Measurements from ENCODE around the gene FAM184B.

The FAM184B gene

GRCh38 chr4:17773135-17773698 is 8.2 kb downstream of the FAM184B start:
- DNase-seq (ENCODE audit: low read depth), result no peak

GRCh38 chr4:17771284-17771908 is 10.0 kb downstream of the FAM184B start:
- DNase-seq (ENCODE audit: low read depth), result no peak

GRCh38 chr4:17770845-17771244 is 10.6 kb downstream of the FAM184B start:
- DNase-seq (ENCODE audit: low read depth), result no peak

- DNase-seq (ENCODE audit: low read depth), result no peak
Measured at GRCh38 chr4:17769406-17770174, 11.8 kb downstream of the FAM184B start.

GRCh38 chr4:17766826-17767458 is 14.5 kb downstream of the FAM184B start:
- no peak for DNase-seq (ENCODE audit: low read depth)

GRCh38 chr4:17765514-17766286 is 15.7 kb downstream of the FAM184B start:
- DNase-seq (ENCODE audit: low read depth), result no peak

GRCh38 chr4:17763931-17764330 is 17.5 kb downstream of the FAM184B start:
- DNase-seq (ENCODE audit: low read depth), result no peak

GRCh38 chr4:17763416-17763815 is 18.0 kb downstream of the FAM184B start:
- DNase-seq (ENCODE audit: low read depth), result no peak

GRCh38 chr4:17762726-17763125 is 18.7 kb downstream of the FAM184B start:
- no peak for DNase-seq (ENCODE audit: low read depth)

- DNase-seq (ENCODE audit: low read depth), result no peak
Measured at GRCh38 chr4:17761062-17761461, 20.4 kb downstream of the FAM184B start.

- DNase-seq (ENCODE audit: low read depth), result no peak
Measured at GRCh38 chr4:17760626-17761025, 20.8 kb downstream of the FAM184B start.

- DNase-seq (ENCODE audit: low read depth), result no peak
Measured at GRCh38 chr4:17758485-17758884, 22.9 kb downstream of the FAM184B start.

GRCh38 chr4:17757621-17758020 is 23.8 kb downstream of the FAM184B start:
- no peak for DNase-seq (ENCODE audit: low read depth)

GRCh38 chr4:17753646-17754045 is 27.8 kb downstream of the FAM184B start:
- DNase-seq (ENCODE audit: low read depth), result no peak

GRCh38 chr4:17740702-17741101 is 40.7 kb downstream of the FAM184B start:
- no peak for DNase-seq (ENCODE audit: low read depth)

- no peak for DNase-seq (ENCODE audit: low read depth)
Measured at GRCh38 chr4:17736484-17736883, 44.9 kb downstream of the FAM184B start.

GRCh38 chr4:17726911-17727310 is 54.5 kb downstream of the FAM184B start:
- no peak for DNase-seq (ENCODE audit: low read depth)

- no peak for DNase-seq (ENCODE audit: low read depth)
Measured at GRCh38 chr4:17723648-17724047, 57.8 kb downstream of the FAM184B start.

GRCh38 chr4:17722356-17722700 is 59.1 kb downstream of the FAM184B start:
- no peak for DNase-seq (ENCODE audit: low read depth)

- DNase-seq (ENCODE audit: low read depth), result peak; percentile 85
Measured at GRCh38 chr4:17721496-17722355, 59.7 kb downstream of the FAM184B start.

- no peak for DNase-seq (ENCODE audit: low read depth)
Measured at GRCh38 chr4:17719106-17719505, 62.3 kb downstream of the FAM184B start.

Measured in GM04503 (cell line).